ENCODE results near the gene F12. TPM values are rescaled to one million over a fixed set of nuclear protein-coding genes. Genes with fewer than 3 reads are reported as not detected.

F12 gene
- total RNA-seq, 5 donors from 2014 or later (not counting 1 experiment from before 2014, with no cell fraction given): 0.28 to 0.98 (median 0.42) TPM; not detected in 1

GRCh38 chr5:177389241-177390169 is 19.9 kb downstream of the F12 start:
- Histone ChIP-seq H3K9me3 (no peaks in the 10 kb centered on the region), H3K4me3 (ENCODE audit: control insufficient read depth in 1 of 2, extremely low read depth in 1 of 2, low read length in 1 of 2) (peak overlapping the region in 1 of 2 donors; percentile 11), H3K4me1 (ENCODE audit: control insufficient read depth in 1 of 2, extremely low read depth in 1 of 2, insufficient read depth in 2 of 2, low read length in 2 of 2) (peaks cover 19 to 64% of the 10 kb centered on the region in 2 experiments), H3K36me3 (ENCODE audit: control insufficient read depth in 2 of 2, extremely low read depth in 1 of 2, insufficient read depth in 1 of 2, low read length in 1 of 2) (no peaks in the 10 kb centered on the region), H3K27me3 (replicated peaks in 1 of 2; ENCODE audit: control insufficient read depth in 2 of 2, extremely low read depth in 1 of 2, insufficient read depth in 2 of 2, low read length in 1 of 2) (no peaks in the 10 kb centered on the region), H3K27ac (ENCODE audit: low read length) (peak overlapping the region; percentile 89)
- Mint-ChIP-seq H3K4me1 (peaks cover 40 to 45% (median 43%) of the 10 kb centered on the region in 3 donors), H3K27me3 (no peaks in the 10 kb centered on the region), H3K27ac (peak overlapping the region; percentile 89 to 91), H3K9me3 (no peaks in the 10 kb centered on the region), H3K36me3 (no peaks in the 10 kb centered on the region), H3K4me3 (peak overlapping the region; percentile 31 to 58 (median 48))
- WGBS (ENCODE audit: insufficient coverage): 26% methylated on average over 13 of the region's 21 CpGs
- ChIA-PET POLR2A (interaction anchor here in 1 of 2 donors (0.5 to 2.0 kb wide), 4 partner anchors 33 to 66 kb away, joined by 5 to 15 read pairs (median 6); partner anchors contain the start of gene GRK6), CTCF (interaction anchor here (0.6 to 3.6 kb wide), 28 partner anchors 11 to 419 kb away, joined by 3 to 100 read pairs (median 6); partner anchors contain the start of genes GRK6 (in 1 of the 2), PDLIM7 (in 1 of the 2) and PRR7 (in 1 of the 2))
- ATAC-seq (replicated peaks in 1 of 4) (peak; percentile 63 to 77 (median 72)), DNase-seq (peak; percentile 5 to 85 (median 48))

GRCh38 chr5:177388521-177389052 is 20.8 kb downstream of the F12 start:
- no peaks in the 10 kb centered on the region for H3K27me3 ChIP-seq (replicated peaks in 1 of 2; ENCODE audit: control insufficient read depth in 2 of 2, extremely low read depth in 1 of 2, insufficient read depth in 2 of 2, low read length in 1 of 2)
- no peaks in the 10 kb centered on the region for H3K36me3 Mint-ChIP-seq
- 81% methylated on average over 8 of the region's 10 CpGs for WGBS (ENCODE audit: insufficient coverage)
- H3K9me3 ChIP-seq: no peaks in the 10 kb centered on the region
- peaks cover 19 to 67% of the 10 kb centered on the region in 2 experiments for H3K4me1 ChIP-seq (ENCODE audit: control insufficient read depth in 1 of 2, extremely low read depth in 1 of 2, insufficient read depth in 2 of 2, low read length in 2 of 2)
- H3K27ac ChIP-seq (ENCODE audit: low read length): peak overlapping the region; percentile 89
- no peak overlapping the region for H3K4me3 ChIP-seq (ENCODE audit: control insufficient read depth in 1 of 2, extremely low read depth in 1 of 2, low read length in 1 of 2)
- ChIA-PET POLR2A (interaction anchor here in 1 of 2 donors (1.1 kb wide), 1 partner anchor 38 kb away, joined by 8 read pairs; the partner anchor contains the start of gene GRK6), CTCF (interaction anchor here in 1 of 2 donors (0.8 to 3.6 kb wide), 12 partner anchors 14 to 274 kb away, joined by 3 to 100 read pairs (median 7); partner anchors contain the start of genes GRK6 and PDLIM7)
- no peak for DNase-seq
- no peaks in the 10 kb centered on the region for H3K27me3 Mint-ChIP-seq
- no peaks in the 10 kb centered on the region for H3K36me3 ChIP-seq (ENCODE audit: control insufficient read depth in 2 of 2, extremely low read depth in 1 of 2, insufficient read depth in 1 of 2, low read length in 1 of 2)
- H3K4me3 Mint-ChIP-seq: peak overlapping the region in 2 of 3 donors; percentile 48 to 58
- H3K4me1 Mint-ChIP-seq: peaks cover 42 to 49% (median 48%) of the 10 kb centered on the region in 3 donors
- H3K9me3 Mint-ChIP-seq: no peaks in the 10 kb centered on the region
- ATAC-seq (replicated peaks in 1 of 4): no peak
- peak overlapping the region; percentile 89 to 91 for H3K27ac Mint-ChIP-seq

GRCh38 chr5:177387405-177387804 is 22.0 kb downstream of the F12 start:
- Histone ChIP-seq H3K36me3 (ENCODE audit: control insufficient read depth in 2 of 2, extremely low read depth in 1 of 2, insufficient read depth in 1 of 2, low read length in 1 of 2) (no peaks in the 10 kb centered on the region), H3K4me1 (ENCODE audit: control insufficient read depth in 1 of 2, extremely low read depth in 1 of 2, insufficient read depth in 2 of 2, low read length in 2 of 2) (peaks cover 19 to 77% of the 10 kb centered on the region in 2 experiments), H3K27ac (ENCODE audit: low read length) (no peak overlapping the region), H3K27me3 (replicated peaks in 1 of 2; ENCODE audit: control insufficient read depth in 2 of 2, extremely low read depth in 1 of 2, insufficient read depth in 2 of 2, low read length in 1 of 2) (no peaks in the 10 kb centered on the region), H3K9me3 (no peaks in the 10 kb centered on the region), H3K4me3 (ENCODE audit: control insufficient read depth in 1 of 2, extremely low read depth in 1 of 2, low read length in 1 of 2) (no peak overlapping the region)
- ChIA-PET POLR2A (no interaction called here), CTCF (interaction anchor here (0.6 to 1.0 kb wide), 5 partner anchors 16 to 70 kb away, joined by 3 to 4 read pairs (median 3); no protein-coding TSS in a partner anchor)
- H3K4me1 Mint-ChIP-seq: peaks cover 48 to 57% (median 57%) of the 10 kb centered on the region in 3 donors
- no peaks in the 10 kb centered on the region for H3K27me3 Mint-ChIP-seq
- H3K27ac Mint-ChIP-seq: peak overlapping the region in 1 of 2 donors; percentile 65
- DNase-seq: no peak
- H3K4me3 Mint-ChIP-seq: no peak overlapping the region
- ATAC-seq (replicated peaks in 1 of 4): no peak
- H3K9me3 Mint-ChIP-seq: no peaks in the 10 kb centered on the region
- H3K36me3 Mint-ChIP-seq: no peaks in the 10 kb centered on the region
- 98% methylated on average over 9 of the region's 14 CpGs for WGBS (ENCODE audit: insufficient coverage)

GRCh38 chr5:177386542-177386941 is 22.8 kb downstream of the F12 start:
- no peaks in the 10 kb centered on the region for H3K9me3 Mint-ChIP-seq
- WGBS (ENCODE audit: insufficient coverage): 93% methylated on average over 7 of the region's 8 CpGs
- peaks cover 50 to 60% (median 59%) of the 10 kb centered on the region in 3 donors for H3K4me1 Mint-ChIP-seq
- H3K9me3 ChIP-seq: no peaks in the 10 kb centered on the region
- CTCF ChIA-PET: interaction anchor here (0.6 to 1.0 kb wide), 4 partner anchors 18 to 38 kb away, joined by 3 to 4 read pairs (median 4); no protein-coding TSS in a partner anchor
- no peaks in the 10 kb centered on the region for H3K27me3 Mint-ChIP-seq
- H3K27me3 ChIP-seq (replicated peaks in 1 of 2; ENCODE audit: control insufficient read depth in 2 of 2, extremely low read depth in 1 of 2, insufficient read depth in 2 of 2, low read length in 1 of 2): no peaks in the 10 kb centered on the region
- no peak overlapping the region for H3K4me3 Mint-ChIP-seq
- no peak for DNase-seq
- no peak overlapping the region for H3K27ac ChIP-seq (ENCODE audit: low read length)
- peaks cover 19 to 80% of the 10 kb centered on the region in 2 experiments for H3K4me1 ChIP-seq (ENCODE audit: control insufficient read depth in 1 of 2, extremely low read depth in 1 of 2, insufficient read depth in 2 of 2, low read length in 2 of 2)
- H3K4me3 ChIP-seq (ENCODE audit: control insufficient read depth in 1 of 2, extremely low read depth in 1 of 2, low read length in 1 of 2): no peak overlapping the region
- H3K27ac Mint-ChIP-seq: no peak overlapping the region
- no peak for ATAC-seq (replicated peaks in 1 of 4)
- no peaks in the 10 kb centered on the region for H3K36me3 Mint-ChIP-seq
- POLR2A ChIA-PET: no interaction called here
- no peaks in the 10 kb centered on the region for H3K36me3 ChIP-seq (ENCODE audit: control insufficient read depth in 2 of 2, extremely low read depth in 1 of 2, insufficient read depth in 1 of 2, low read length in 1 of 2)

- Histone ChIP-seq H3K4me1 (ENCODE audit: control insufficient read depth in 1 of 2, extremely low read depth in 1 of 2, insufficient read depth in 2 of 2, low read length in 2 of 2) (peaks cover 19 to 73% of the 10 kb centered on the region in 2 experiments), H3K27me3 (replicated peaks in 1 of 2; ENCODE audit: control insufficient read depth in 2 of 2, extremely low read depth in 1 of 2, insufficient read depth in 2 of 2, low read length in 1 of 2) (no peaks in the 10 kb centered on the region), H3K36me3 (ENCODE audit: control insufficient read depth in 2 of 2, extremely low read depth in 1 of 2, insufficient read depth in 1 of 2, low read length in 1 of 2) (no peaks in the 10 kb centered on the region), H3K9me3 (no peaks in the 10 kb centered on the region), H3K4me3 (ENCODE audit: control insufficient read depth in 1 of 2, extremely low read depth in 1 of 2, low read length in 1 of 2) (no peak overlapping the region), H3K27ac (ENCODE audit: low read length) (no peak overlapping the region)
- WGBS (ENCODE audit: insufficient coverage): 58% methylated on average over 11 of the region's 11 CpGs
- no peak overlapping the region for H3K4me3 Mint-ChIP-seq
- H3K36me3 Mint-ChIP-seq: no peaks in the 10 kb centered on the region
- POLR2A ChIA-PET: no interaction called here
- no peaks in the 10 kb centered on the region for H3K9me3 Mint-ChIP-seq
- H3K27me3 Mint-ChIP-seq: no peaks in the 10 kb centered on the region
- DNase-seq: no peak
- no peak for ATAC-seq (replicated peaks in 1 of 4)
- H3K4me1 Mint-ChIP-seq: peaks cover 46 to 56% (median 56%) of the 10 kb centered on the region in 3 donors
- CTCF ChIA-PET: interaction anchor here in 1 of 2 donors (1.0 kb wide), 1 partner anchor 17 kb away, joined by 3 read pairs; no protein-coding TSS in a partner anchor
- H3K27ac Mint-ChIP-seq: no peak overlapping the region
Observed at GRCh38 chr5:177385720-177386119, 23.6 kb downstream of the F12 start.

GRCh38 chr5:177384134-177384533 is 25.2 kb downstream of the F12 start, which contains the start of gene SLC34A1:
TSS of gene SLC34A1 (plus strand) at chr5:177384434. CDS start at chr5:177385742, 1,308 bp downstream.
- Histone ChIP-seq H3K4me1 (ENCODE audit: control insufficient read depth in 1 of 2, extremely low read depth in 1 of 2, insufficient read depth in 2 of 2, low read length in 2 of 2) (peaks cover 7 to 60% of the 10 kb centered on the region in 2 experiments), H3K4me3 (ENCODE audit: control insufficient read depth in 1 of 2, extremely low read depth in 1 of 2, low read length in 1 of 2) (no peak within 1 kb of the TSS), H3K27ac (ENCODE audit: low read length) (no peak within 1 kb of the TSS), H3K36me3 (ENCODE audit: control insufficient read depth in 2 of 2, extremely low read depth in 1 of 2, insufficient read depth in 1 of 2, low read length in 1 of 2) (no peaks in the 10 kb centered on the region), H3K27me3 (replicated peaks in 1 of 2; ENCODE audit: control insufficient read depth in 2 of 2, extremely low read depth in 1 of 2, insufficient read depth in 2 of 2, low read length in 1 of 2) (no peaks in the 10 kb centered on the region), H3K9me3 (no peaks in the 10 kb centered on the region)
- Mint-ChIP-seq H3K27me3 (no peaks in the 10 kb centered on the region), H3K4me1 (peaks cover 40 to 53% (median 48%) of the 10 kb centered on the region in 3 donors), H3K4me3 (no peak within 1 kb of the TSS), H3K9me3 (no peaks in the 10 kb centered on the region), H3K36me3 (no peaks in the 10 kb centered on the region), H3K27ac (peak within 1 kb of the TSS in 1 of 2 donors; percentile 16)
- WGBS (ENCODE audit: insufficient coverage): 67% methylated on average over 4 of the region's 4 CpGs
- ChIA-PET POLR2A (no interaction called here), CTCF (interaction anchor here in 1 of 2 donors (1.3 kb wide), 1 partner anchor 119 kb away, joined by 3 read pairs; no protein-coding TSS in a partner anchor)
- DNase-seq: no peak
- no peak for ATAC-seq (replicated peaks in 1 of 4)
